RPMI8226 (cell line): Measurements from ENCODE around the gene UBAP1.
"Not testable (repeated sequence)": the region's sequence is repeated elsewhere in the genome, so short reads cannot be mapped to it uniquely, and the experiment has no call there.

Source experiments
- DNase-seq: peaks from one replicate; pipeline ENCODE4 v3.0.0-alpha.2; 2015

Gene UBAP1

DNA sequence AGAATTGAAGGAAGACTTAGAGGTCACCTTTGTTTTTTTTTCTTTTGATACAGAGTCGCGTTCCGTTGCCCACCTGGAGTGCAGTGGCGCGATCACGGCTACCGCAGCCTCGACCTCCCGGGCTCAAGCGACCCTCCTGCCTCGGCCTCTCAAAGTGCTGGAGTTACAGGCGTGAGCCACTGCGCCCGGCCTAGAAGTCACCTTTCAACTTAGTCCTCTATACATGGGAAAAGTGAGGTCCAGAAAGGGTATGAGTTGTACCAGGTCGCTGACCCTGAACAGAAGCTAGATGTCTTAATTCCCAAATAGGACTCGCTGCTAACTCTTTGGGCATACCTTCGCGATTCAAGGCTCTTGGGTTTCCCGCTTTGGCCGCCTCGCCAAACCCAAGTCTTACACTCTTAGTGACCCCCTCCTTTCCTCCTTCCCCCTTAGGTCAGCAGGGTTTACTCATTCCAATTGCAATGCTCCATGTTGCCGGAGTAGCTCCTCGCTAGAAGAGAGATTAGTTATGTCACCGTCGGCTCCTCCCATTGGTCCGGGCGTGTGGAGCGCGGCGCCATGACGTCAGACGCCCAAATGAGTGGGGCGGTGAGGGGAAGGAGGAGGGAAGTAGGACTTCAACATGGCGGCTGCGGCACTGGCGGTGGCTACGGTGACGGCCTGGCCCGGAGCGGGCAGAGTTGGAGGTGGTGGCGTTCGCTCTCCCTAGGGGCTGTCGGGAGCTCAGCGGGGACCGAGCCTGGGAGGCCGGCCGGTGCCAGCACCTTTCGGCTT is at the start of gene UBAP1:
TSS of gene UBAP1 (plus strand) at position 608 of the 777 bp plus-strand sequence. CDS start 41,872 bp downstream, outside the sequence.
- DNase-seq = peak; percentile 97

DNA sequence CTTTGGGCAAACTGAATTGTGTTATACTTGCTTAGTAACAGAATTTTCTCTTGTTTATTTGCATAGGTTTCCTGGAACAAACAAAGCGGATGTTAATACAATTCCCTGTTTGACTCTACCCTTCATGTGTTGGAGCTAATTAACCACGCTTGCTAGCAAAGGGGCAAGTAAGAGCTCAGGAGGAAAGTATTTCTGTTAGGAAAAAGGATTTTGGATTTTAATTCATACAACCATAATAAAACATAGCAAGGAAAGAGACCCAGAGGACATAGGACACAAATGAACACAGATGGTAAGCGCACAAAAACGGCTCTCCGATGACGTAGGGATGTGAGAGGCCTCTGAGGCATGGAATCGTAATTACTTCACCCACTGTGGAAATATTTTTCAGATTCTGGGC is 47.3 kb upstream of the UBAP1 start:
- no peak for DNase-seq

DNA sequence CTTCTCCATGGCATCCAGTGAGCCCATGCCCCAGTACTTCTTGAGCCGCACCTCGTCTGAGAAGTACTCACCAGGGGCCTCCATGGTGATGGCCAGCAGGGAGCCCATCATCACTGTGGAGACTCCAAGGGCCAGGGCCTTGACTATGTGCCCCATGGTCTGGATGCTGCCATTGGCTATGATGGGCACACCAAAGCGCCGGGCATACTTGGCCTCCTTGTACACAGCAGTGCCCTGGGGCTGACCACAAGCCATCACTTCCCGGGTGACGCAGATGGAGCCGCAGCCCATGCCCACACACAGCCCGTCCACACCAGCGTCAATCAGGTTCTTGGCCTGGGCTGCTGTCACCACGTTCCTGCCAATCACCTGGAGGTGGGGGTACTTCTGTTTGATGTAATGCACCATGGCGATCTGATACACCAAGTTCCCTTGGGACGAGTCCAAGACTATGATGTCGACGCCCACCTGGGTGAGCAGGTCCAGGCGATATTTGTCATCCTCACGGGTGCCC is 45.4 kb upstream of the UBAP1 start:
- DNase-seq = no peak

DNA sequence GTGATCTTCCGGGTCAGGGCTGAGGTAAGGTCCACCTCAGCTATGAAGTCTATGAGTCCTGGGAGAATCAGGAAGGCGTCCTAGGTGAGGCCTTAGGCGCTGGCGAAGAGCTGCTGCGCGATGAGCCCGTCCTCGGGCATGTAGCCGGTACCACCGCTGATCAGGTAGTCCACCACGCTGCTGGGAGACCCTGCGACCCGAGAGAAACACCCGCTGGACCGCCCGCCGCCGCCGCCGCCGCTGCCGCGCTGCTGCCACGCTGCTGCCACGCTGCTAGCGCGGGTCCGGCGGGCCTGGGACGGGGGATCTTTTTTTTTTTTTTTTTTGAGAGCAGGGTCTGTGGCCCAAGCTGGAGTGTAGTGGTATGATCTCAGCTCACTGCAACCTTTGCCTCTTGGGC is 44.3 kb upstream of the UBAP1 start:
- DNase-seq = no peak

DNA sequence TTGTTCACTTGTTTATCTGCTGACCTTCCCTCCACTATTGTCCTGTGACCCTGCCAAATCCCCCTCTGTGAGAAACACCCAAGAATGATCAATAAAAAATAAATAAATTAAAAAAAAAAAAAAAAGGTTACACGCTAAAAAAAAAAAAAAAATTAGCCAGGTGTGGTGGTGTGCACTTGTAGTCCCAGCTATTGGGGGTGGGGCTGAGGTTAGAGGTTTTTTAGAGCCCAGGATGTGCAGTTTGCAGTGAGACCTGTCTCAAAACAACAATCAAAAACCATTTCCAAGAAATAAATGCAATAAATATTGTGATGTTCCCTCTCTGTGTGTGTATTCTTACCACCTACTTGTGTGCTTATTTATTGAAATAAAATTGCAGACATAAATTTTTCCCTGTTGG is 40.2 kb upstream of the UBAP1 start:
- DNase-seq = not testable (repeated sequence)

DNA sequence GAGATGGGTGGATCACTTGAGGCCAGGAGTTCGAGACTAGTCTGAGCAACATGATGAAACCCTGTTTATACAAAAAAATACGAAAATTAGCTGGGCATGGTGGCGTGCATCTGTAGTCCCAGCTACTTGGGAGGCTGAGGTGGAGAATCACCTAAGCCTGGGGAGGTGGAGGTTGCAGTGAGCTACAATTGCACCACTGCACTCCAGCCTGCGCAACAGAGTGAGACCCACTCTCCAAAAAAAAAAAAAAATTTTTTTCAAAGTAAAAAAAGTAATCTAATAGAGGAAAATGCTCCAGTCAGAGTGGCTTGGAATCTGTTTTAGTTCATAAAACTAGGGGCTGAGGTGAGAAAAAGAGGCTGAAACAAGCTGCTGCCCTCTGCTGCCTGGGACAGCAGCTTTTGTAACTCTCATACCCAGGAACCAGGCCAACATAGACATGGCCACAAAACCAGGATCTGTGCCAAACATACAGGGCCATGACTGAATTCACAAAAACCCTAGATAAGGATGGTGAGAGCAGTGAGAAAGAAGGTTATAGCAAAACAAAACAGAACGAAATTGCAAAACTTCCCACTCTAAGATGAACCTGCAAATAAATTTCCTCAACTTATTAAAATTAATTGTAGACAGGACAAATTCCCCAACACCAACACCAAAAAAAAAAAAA is 39.2 kb upstream of the UBAP1 start:
- DNase-seq = peak; percentile 68

DNA sequence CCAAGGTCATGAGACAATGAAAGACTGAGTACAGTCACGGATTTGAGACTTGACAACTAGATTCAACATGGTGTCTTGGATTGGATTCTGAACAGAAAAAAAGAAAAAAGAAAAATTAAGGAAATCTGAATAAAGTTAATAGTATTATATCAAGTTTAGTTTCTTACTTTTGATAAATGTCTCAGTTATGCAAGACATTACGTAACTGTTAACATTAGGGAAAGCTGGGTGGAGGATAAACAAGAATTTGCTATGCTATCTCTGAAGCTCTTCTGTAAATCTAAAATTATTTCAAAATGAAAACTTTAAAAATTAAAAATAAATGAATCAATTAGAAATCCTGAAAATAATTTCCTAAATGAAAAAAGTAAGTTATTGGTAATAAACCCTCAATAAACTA is 38.0 kb upstream of the UBAP1 start:
- DNase-seq = no peak

DNA sequence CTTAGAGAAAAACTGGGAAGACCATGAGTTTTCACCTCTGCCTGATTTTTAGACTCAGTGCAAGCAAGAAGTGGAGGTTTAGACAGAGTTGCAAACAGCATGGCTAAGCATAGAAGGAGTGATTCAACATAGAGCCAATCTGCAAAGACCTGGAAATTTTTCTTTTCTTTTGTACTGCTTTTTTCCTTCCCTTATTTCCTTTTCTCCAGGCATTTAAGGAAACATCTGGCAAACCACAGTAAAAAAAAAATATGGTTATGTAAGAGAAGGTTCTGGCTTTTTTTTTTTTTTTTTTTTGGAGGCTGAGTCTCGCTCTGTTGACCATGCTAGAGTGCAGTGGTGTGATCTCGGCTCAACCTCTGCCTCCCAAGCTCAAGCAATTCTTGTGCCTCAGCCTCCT is 35.7 kb upstream of the UBAP1 start:
- no peak for DNase-seq

DNA sequence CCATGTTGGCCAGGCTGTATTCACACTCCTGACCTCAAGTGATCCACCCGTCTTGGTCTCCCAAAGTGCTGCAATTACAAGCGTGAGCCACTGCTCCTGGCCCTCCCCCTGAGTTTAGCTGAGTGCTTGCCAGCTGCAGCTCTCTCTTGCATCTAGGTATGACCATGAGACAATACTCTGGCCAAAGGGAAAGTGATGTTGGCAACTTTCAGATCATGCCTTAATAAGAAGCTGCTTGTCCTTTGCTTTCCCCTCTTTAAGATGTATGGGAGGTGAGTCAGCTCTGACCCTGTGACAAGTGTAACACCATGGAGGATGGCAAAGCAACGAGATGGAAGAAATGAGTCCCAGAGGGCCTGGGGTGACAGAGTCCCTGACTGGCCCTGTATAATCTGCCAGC is 33.7 kb upstream of the UBAP1 start:
- DNase-seq = peak; percentile 40

DNA sequence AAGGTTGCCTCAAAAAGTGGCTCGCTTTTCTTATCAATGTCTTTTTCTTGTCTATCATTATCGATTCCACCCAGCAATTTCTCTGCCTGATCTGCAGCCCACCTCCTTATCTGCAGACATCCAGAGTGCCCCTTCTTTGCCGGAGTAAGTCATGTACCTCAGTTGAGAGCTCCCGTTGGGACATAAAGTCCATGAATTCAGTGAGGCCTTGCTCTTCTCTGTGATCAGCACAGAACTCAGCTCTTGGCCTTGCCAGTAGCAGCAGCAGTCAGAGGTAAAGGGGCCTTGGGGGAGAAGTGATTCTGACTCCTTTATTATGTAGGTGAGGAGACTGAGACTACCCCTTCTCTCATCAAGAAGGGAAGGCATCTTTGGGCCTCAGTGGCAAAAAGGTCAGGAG is 27.4 kb upstream of the UBAP1 start:
- DNase-seq = no peak

DNA sequence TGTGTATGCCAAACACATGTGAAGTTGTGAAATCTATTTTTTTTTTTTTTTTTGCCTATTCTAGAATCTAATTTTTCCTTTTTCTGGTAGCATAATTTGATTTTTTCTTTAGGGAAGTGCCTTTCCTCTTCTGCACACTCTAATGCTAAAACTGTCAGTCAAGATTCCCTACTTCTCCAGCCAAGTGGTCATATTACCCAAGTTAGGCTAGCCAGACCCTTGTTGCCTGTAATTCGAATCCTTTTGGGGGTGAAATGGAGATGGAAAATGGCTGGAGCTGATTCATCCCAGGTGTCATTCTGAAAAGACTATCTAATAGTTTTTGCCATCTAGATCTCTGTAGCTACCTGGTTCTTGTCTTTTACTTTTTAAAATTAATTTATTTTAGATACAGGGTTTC is 24.8 kb upstream of the UBAP1 start:
- no peak for DNase-seq

DNA sequence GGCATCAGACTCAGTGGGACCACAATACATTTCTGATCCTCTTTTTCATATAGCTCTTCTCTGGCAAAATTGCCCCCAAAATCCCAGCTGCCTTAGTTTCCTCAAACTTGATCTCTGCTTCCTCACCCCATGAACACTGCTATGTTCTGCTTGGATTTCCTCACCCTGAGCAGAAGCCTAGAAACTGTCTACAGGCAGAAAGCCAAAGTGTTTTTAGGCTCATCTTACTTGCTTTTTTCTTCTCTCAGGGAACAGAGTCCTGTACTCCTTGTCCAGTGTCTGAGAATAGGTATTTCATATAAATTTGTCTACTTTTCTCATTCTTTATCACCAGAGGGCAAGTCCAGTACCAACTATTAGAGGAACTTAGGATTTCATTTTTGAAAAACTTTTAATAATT is 21.5 kb upstream of the UBAP1 start:
- DNase-seq = no peak

DNA sequence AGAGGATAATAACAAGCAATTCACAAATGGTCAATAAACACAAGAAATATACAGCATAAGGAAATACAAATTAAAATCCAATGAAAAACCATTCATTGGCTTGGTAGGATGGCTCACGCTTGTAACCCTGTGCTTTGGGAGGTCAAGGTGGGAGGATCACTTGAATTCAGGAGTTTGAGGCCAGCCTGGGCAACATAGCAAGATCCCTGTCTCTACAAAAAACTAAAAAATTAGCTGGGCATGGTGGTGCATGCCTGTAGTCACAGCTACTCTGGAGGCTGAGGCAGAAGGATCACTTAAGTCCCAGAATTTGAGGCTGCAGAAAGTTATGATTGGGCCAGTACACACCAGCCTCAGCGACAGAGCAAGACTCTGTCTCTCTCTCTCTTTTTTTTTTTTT is 20.9 kb upstream of the UBAP1 start:
- DNase-seq = no peak

DNA sequence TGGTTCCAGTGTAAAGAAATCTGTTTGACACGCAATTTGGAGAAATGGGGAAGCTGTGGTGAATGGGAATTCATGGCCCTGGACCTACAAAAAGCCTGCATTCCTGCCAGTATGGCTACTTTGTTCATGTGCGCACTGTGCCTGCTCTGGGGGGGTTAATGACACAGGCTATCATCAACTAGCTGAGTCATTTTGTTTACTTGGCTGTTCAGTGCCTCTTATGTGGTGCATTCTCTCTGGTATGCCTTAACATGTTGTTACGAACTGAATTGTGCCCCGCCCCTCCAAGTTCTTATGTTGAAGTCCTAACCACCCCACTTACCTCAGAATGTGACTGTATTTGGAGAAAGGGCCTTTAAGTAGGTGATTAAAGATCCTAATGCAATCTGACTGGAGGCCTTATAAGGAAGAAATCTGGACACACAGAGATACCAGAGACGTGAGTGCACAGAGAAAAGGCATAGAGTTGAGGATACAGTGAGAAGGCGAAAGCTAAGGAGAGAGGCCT is 20.4 kb upstream of the UBAP1 start:
- DNase-seq = no peak

DNA sequence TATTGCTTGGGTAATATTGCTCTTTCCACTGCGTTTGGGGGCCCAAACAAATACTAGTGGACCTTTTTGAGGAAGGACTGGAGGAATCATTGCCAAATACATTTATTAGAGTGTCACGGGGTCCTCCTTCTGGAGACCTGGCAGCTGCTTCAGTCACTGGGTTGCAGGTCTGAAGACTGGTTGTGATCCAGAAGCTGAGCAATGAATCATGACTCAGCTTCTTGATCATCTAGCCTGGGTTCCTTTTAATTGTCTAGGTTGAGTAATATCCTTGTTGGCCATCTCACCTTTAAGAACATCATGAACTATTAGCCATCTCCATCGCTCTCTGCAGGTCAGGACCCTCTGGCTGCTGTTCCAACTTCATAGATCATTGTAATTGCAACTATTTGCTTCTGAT is 15.4 kb upstream of the UBAP1 start:
- no peak for DNase-seq

DNA sequence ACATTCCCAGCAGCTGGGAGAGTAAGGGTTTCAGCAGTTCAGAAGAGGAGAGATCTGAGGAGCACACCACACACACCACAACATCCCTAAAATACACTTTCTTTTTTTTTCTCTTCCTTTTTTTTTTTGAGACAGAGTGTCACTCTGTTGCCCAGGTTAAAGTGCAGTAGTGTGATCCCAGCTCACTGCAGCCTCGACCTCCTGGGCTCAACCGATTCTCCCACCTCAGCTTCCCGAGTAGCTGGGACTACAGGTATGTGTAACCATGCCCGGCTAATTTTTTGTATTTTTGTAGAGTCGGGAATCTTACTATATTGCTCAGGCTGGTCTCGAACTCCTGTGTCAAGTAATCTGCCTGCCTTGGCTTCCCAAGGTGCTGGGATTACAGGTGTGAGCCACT is 9.7 kb upstream of the UBAP1 start:
- DNase-seq = no peak

DNA sequence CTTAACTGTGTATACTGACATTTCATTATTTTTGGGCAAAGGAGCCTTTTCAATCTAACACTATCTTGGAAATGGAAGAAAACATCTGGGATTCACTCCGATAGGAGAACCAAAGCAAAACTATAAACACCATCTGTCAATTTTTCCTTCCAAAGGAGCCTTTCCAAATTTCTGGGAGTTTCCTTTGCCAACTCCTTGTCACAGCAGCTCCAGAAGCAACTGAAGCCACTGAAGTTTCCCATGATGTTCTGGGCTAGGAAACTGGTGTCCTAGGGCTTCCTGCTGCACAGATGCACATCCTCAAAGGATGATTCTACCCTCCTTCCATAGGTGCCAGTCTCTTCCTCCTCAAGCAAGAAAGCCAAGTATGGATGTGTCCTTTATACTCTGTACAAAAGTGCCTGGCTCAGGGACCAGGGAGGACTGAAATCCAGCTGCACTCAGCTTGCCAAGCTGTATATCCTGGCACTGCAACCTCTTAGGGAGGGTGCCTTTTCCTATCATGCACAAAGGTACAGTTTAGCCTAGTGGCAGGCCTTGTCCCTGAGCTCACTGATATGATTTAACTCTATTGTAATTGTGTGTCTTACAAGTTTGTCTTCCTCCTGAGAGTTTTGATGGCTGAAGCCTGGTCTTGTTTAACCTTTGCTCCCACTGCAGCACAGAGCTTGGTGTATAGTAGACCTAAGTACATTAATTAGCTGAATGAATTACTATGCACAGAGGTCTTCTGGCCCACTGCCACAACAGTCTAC is 8.4 kb upstream of the UBAP1 start:
- no peak for DNase-seq

DNA sequence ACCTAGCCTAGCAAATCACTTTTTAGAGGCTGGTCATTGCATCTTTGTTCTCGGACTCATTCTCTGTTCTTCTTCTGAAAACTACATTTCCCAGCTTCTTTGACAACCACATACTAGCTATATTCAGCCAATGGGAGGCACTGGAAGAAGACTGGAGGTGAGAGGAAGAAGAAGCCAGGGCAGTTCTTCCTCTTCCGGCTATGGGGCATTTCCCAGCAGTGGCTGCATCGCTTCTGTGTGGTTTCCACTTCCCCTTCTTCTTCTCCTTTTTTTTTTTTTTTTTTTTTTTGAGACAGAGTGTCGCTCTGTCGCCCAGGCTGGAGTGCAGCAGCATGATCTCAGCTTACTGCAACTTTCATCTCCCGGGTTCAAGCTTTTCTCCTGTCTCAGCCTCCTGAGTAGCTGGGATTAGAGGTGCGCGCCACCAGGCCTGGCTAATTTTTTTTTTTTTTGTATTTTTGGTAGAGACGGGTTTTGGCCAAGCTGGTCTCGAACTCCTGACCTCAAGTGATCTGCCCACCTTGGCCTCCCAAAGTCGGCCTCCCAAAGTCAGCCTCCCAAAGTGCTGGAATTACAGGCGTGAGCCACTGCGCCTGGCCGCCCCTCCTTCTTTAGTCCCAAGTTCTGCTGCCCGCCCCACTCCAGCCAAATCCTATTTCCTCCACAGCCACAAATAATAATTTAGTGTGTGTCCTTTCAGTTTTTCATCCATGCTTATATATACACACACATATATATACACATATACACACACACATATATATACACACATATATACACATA is 6.9 kb upstream of the UBAP1 start:
- peak; percentile 59 for DNase-seq

DNA sequence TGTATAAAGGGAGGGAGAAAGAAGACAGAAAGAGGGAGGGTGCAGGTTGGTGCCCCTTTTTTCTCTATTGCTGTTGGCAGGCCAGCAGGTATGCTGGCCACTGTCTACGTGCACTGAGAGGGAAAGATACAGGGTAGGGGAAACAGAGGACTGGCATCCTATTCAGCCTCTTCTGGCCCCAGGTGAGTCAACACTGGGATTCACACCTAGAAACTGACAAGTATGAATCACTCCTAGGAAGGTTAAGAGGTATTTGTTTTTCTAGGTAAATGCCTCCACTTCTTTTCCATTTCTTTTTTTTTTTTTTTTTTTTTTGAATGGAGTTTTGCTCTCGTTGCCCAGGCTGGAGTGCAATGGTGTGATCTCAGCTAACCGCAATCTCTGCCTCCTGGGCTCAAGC is 2.8 kb upstream of the UBAP1 start:
- no peak for DNase-seq

DNA sequence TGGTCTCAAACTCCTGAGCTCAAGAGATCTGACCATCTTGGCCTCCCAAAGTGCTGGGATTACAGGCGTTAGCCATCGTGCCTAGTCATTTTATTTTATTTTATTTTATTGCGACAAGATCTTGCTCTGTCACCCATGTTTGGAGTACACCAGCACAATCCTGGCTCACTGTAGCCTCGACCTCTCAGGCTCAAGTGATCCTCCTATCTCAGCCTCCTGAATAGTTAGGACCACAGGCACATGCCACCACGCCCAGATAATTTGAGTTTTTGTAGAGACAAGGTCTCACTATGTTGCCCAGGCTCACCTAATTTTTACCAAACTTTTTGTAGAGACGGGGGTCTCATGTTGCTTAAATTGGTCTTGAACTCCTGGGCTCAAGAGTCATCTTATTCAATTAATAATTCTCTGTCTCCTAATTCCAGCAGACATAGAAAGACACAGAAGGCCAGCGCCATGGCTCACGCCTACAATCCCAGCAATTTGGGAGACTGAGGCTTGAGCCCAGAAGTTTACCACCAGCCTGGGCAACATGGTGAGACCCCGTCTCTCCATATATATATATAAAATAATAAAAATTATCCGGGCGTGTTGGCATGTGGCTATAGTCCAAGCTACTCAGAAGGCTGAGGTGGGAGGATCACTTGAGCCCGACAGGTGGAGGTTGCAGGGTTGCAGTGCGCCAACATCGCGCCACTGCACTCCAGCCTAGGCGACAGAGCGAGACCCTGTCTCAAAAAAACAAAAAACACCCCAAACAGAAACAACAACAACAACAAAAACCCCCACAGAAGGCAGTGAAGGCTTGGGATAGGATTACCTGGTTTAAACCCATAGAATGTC is 1.0 kb upstream of the UBAP1 start:
- peak; percentile 12 for DNase-seq
